ENCODE data around the gene AMPD3.

GRCh38 chr11:10518891-10519290 lies 63.8 kb downstream of the AMPD3 start:
- TF ChIP-seq, protein P1, sequence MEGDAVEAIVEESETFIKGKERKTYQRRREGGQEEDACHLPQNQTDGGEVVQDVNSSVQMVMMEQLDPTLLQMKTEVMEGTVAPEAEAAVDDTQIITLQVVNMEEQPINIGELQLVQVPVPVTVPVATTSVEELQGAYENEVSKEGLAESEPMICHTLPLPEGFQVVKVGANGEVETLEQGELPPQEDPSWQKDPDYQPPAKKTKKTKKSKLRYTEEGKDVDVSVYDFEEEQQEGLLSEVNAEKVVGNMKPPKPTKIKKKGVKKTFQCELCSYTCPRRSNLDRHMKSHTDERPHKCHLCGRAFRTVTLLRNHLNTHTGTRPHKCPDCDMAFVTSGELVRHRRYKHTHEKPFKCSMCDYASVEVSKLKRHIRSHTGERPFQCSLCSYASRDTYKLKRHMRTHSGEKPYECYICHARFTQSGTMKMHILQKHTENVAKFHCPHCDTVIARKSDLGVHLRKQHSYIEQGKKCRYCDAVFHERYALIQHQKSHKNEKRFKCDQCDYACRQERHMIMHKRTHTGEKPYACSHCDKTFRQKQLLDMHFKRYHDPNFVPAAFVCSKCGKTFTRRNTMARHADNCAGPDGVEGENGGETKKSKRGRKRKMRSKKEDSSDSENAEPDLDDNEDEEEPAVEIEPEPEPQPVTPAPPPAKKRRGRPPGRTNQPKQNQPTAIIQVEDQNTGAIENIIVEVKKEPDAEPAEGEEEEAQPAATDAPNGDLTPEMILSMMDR (conservative IDR thresholded peaks at IDR 0.05; ENCODE audit: low read depth, low read length) = no peak
- no peak for TF ChIP-seq EZH2 (IDR thresholded peaks at IDR 0.05; ENCODE audit: borderline replicate concordance, low read depth, low read length, poor library complexity, severe bottlenecking)
